H9 (cell line): ENCODE data around the gene SNRNP70. TPM values are rescaled to one million over a fixed set of nuclear protein-coding genes. Genes with fewer than 3 reads are reported as not detected.

Source experiments
- DNase-seq: peaks from one replicate; pipeline ENCODE4 v3.0.0-alpha.2; 2017
- H2AFZ ChIP-seq: one replicate; pipeline ENCODE4 v1.6.1; 2013; ENCODE audit warnings: mild to moderate bottlenecking, low read length, control low read depth, moderate library complexity
- H2AK5ac ChIP-seq: 2 replicates; pipeline ENCODE4 v1.6.1; 2013; ENCODE audit warnings: low read length, control low read depth, mixed read lengths; ENCODE audit not compliant: insufficient read length
- H2BK120ac ChIP-seq: one replicate; pipeline ENCODE4 v1.6.1; 2013; ENCODE audit warnings: low read depth, mild to moderate bottlenecking, low read length, control low read depth, inconsistent platforms; ENCODE audit not compliant: poor library complexity, severe bottlenecking
- H2BK12ac ChIP-seq: 2 replicates; pipeline ENCODE4 v1.6.1; 2013; ENCODE audit warnings: low read length, control low read depth, mixed read lengths, low read depth; ENCODE audit not compliant: insufficient read length
- H2BK15ac ChIP-seq: 2 replicates; pipeline ENCODE4 v1.6.1; 2013; ENCODE audit warnings: low read depth, low read length, control low read depth
- H2BK20ac ChIP-seq: one replicate; pipeline ENCODE4 v1.6.1; 2013; ENCODE audit warnings: low read depth, mild to moderate bottlenecking, low read length, control low read depth, inconsistent platforms; ENCODE audit not compliant: poor library complexity, severe bottlenecking
- H2BK5ac ChIP-seq: 2 replicates; pipeline ENCODE4 v1.6.1; 2013; ENCODE audit warnings: low read length, control low read depth, mixed read lengths; ENCODE audit not compliant: insufficient read length
- H3K14ac ChIP-seq: 2 replicates; pipeline ENCODE4 v1.6.1; 2013; ENCODE audit warnings: low read length, control low read depth; ENCODE audit not compliant: insufficient read depth
- H3K18ac ChIP-seq: 2 replicates; pipeline ENCODE4 v1.6.1; 2013; ENCODE audit warnings: low read depth, mild to moderate bottlenecking, mixed read lengths, low read length, control low read depth; ENCODE audit not compliant: insufficient read length
- H3K23ac ChIP-seq: 2 replicates; pipeline ENCODE4 v1.6.1; 2013; ENCODE audit warnings: low read length, control low read depth, mixed read lengths, low read depth; ENCODE audit not compliant: insufficient read length
- H3K23me2 ChIP-seq: 2 replicates; pipeline ENCODE4 v1.6.1; 2013; ENCODE audit warnings: low read depth, mild to moderate bottlenecking, mixed read lengths, low read length, control low read depth; ENCODE audit not compliant: insufficient read length, poor library complexity, severe bottlenecking
- H3K27ac ChIP-seq: 2 replicates; pipeline ENCODE4 v1.5.1; 2013; ENCODE audit warnings: low read length, control low read depth, mixed read lengths, low read depth; ENCODE audit not compliant: insufficient read length
- H3K27me3 ChIP-seq: 2 replicates; pipeline ENCODE4 v1.6.1; 2013; ENCODE audit warnings: low read length, control low read depth, inconsistent platforms; ENCODE audit not compliant: insufficient read depth
- H3K4ac ChIP-seq: 2 replicates; pipeline ENCODE4 v1.6.1; 2013; ENCODE audit warnings: low read depth, mild to moderate bottlenecking, control low read depth, inconsistent platforms, low read length, moderate library complexity
- H3K4me1 ChIP-seq: 2 replicates; pipeline ENCODE4 v1.6.1; 2013; ENCODE audit warnings: low read length, control low read depth, inconsistent platforms; ENCODE audit not compliant: insufficient read depth
- H3K4me2 ChIP-seq: 2 replicates; pipeline ENCODE4 v1.6.1; 2013; ENCODE audit warnings: low read length, control low read depth, mixed read lengths; ENCODE audit not compliant: insufficient read length, insufficient read depth
- H3K56ac ChIP-seq: 2 replicates; pipeline ENCODE4 v1.6.1; 2013; ENCODE audit warnings: low read depth, mild to moderate bottlenecking, mixed read lengths, low read length, control low read depth; ENCODE audit not compliant: insufficient read length
- H3K79me1 ChIP-seq: 2 replicates; pipeline ENCODE4 v1.6.1; 2013; ENCODE audit warnings: low read depth, mild to moderate bottlenecking, moderate library complexity, low read length, control low read depth, inconsistent platforms; ENCODE audit not compliant: insufficient read depth, poor library complexity, severe bottlenecking
- H3K79me2 ChIP-seq: 2 replicates; pipeline ENCODE4 v1.6.1; 2013; ENCODE audit warnings: low read length, control low read depth, inconsistent platforms; ENCODE audit not compliant: insufficient read depth
- H3K9ac ChIP-seq: 2 replicates; pipeline ENCODE4 v1.6.1; 2013; ENCODE audit warnings: low read length, control low read depth, mixed read lengths; ENCODE audit not compliant: insufficient read length; ENCODE audit errors: extremely low read depth
- H3K9me3 ChIP-seq: one replicate; pipeline ENCODE4 v1.6.1; 2013; ENCODE audit warnings: low read depth, low read length, inconsistent platforms; ENCODE audit not compliant: control insufficient read depth
- H3T11ph ChIP-seq: one replicate; pipeline ENCODE4 v1.6.1; 2013; ENCODE audit warnings: mild to moderate bottlenecking, low read length, control low read depth, inconsistent platforms
- H4K20me1 ChIP-seq: one replicate; pipeline ENCODE4 v1.6.1; 2013; ENCODE audit not compliant: control insufficient read depth, insufficient read length, insufficient read depth
- H4K5ac ChIP-seq: 2 replicates; pipeline ENCODE4 v1.6.1; 2013; ENCODE audit warnings: low read depth, mild to moderate bottlenecking, mixed read lengths, low read length, control low read depth; ENCODE audit not compliant: insufficient read length
- H4K8ac ChIP-seq: replicated peaks from 2 replicates; pipeline ENCODE4 v1.6.1; 2013; ENCODE audit warnings: low read length, control low read depth, mixed read lengths, low read depth; ENCODE audit not compliant: insufficient read length
- H4K91ac ChIP-seq: 2 replicates; pipeline ENCODE4 v1.6.1; 2013; ENCODE audit warnings: low read depth, mild to moderate bottlenecking, moderate library complexity, mixed read lengths, low read length, control low read depth; ENCODE audit not compliant: insufficient read length
- H3K27ac Mint-ChIP-seq, 3 experiments: 2 replicates in 2 of 3; 3 replicates in 1 of 3; pipeline ENCODE4 v1.8.0; 2020 to 2021; ENCODE audit warnings: mixed read lengths in 3 of 3, mild to moderate bottlenecking in 1 of 3, moderate library complexity in 1 of 3
- H3K27me3 Mint-ChIP-seq: 2 replicates; pipeline ENCODE4 v1.8.0; 2021; ENCODE audit warnings: low read depth, mild to moderate bottlenecking, moderate library complexity, mixed read lengths
- H3K36me3 Mint-ChIP-seq, 3 experiments: 2 replicates in 2 of 3; 3 replicates in 1 of 3; pipeline ENCODE4 v1.8.0; 2020 to 2021; ENCODE audit warnings: low read depth in 3 of 3, mixed read lengths in 3 of 3; ENCODE audit not compliant: insufficient read depth in 1 of 3
- H3K4me1 Mint-ChIP-seq, 2 experiments: 2 replicates each; pipeline ENCODE4 v1.8.0; 2020; ENCODE audit warnings: mixed read lengths in 2 of 2
- H3K4me3 Mint-ChIP-seq, 2 experiments: 2 replicates in 1 of 2; 3 replicates in 1 of 2; pipeline ENCODE4 v1.8.0; 2020 to 2021; ENCODE audit warnings: mild to moderate bottlenecking in 2 of 2, mixed read lengths in 2 of 2, moderate library complexity in 1 of 2
- H3K9me3 Mint-ChIP-seq, 2 experiments: 2 replicates in 1 of 2; 3 replicates in 1 of 2; pipeline ENCODE4 v1.8.0; 2020; ENCODE audit warnings: mild to moderate bottlenecking in 2 of 2, mixed read lengths in 2 of 2, moderate library complexity in 1 of 2
- WGBS: extraction: QIAGEN DNeasy Blood & Tissue Kit; methylation state at CpG from one replicate; pipeline ENCODE4 v1.1.7; 2013; ENCODE audit warnings: missing lambda C conversion rate, low lambda C conversion rate, mixed read lengths; ENCODE audit not compliant: insufficient read length; ENCODE audit errors: extremely low coverage; 5-methylcytosine and 5-hydroxymethylcytosine counted together
- total RNA-seq: library from RNA; stranded (reverse); gene quantifications from 2 replicates; pipeline ENCODE4 v1.2.1, GENCODE V29; 2021
- TF ChIP-seq, protein P1 (sequence below): fragments of 200-600 bp; sonication (generic); conservative IDR thresholded peaks from 3 replicates; pipeline ENCODE4 v1.8.0; 2021; ENCODE audit warnings: antibody characterized with exemption, mild to moderate bottlenecking

The SNRNP70 gene
- total RNA-seq, 1 experiment from 2014 or later = 295 TPM

DNA sequence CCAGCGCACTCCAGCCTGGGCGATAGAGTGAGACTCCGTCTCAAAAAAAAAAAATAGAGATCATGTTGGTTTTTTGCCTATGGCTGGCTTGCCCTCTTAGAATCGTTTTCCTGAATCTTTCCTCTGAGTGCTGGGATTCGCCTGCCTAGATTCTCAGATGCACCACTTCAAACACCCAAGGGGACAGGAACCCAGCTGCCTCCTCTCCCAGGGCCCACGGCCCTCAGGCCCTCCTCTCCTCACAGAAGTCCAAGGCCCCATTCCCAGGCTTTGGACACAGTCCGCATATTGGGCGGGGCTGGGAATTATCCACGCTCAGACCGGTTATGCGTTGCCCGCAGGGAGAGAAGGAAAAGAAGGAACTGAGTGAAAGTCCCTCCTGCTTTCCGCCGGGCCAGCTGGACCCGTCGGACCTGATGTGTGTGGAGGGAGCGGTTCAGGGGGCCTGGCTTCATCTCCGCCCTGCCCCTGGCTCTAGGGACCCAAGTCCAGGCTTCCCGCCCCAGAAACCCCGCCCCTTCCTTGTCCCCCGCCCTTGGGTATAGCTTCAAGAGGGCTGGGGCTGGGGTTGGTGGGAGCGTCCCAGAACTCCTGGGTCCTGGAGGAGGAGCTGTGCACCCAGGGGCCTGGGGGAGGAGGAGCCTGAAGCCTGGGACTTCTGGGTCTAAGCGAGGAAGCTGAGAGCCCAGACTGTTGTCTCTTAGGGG lies 39.9 kb downstream of the SNRNP70 start:
- no peak overlapping the region for H3K14ac ChIP-seq
- H3K4me1 ChIP-seq = peaks cover 4% of the 10 kb centered on the region; the same call in 1 of the 2 replicates
- no peak overlapping the region for H2BK15ac ChIP-seq
- H4K8ac ChIP-seq = no peak overlapping the region
- H4K5ac ChIP-seq = no peak overlapping the region
- H3K4ac ChIP-seq = no peak overlapping the region
- no peaks in the 10 kb centered on the region for H3K79me2 ChIP-seq
- no peak overlapping the region for H2BK20ac ChIP-seq
- peaks cover 9% of the 10 kb centered on the region; the same call in 1 of the 2 replicates for H3K27me3 ChIP-seq
- peaks cover 30% of the 10 kb centered on the region for H3K27me3 Mint-ChIP-seq
- WGBS = no CpG with 5 or more reads among the region's 23 CpGs
- H3K56ac ChIP-seq = no peak overlapping the region
- H2BK120ac ChIP-seq = no peak overlapping the region
- no peak overlapping the region for H3K9ac ChIP-seq
- no peaks in the 10 kb centered on the region; a peak in 1 of 5 replicates for H3K9me3 Mint-ChIP-seq
- H3T11ph ChIP-seq = no peak overlapping the region
- peak overlapping the region; percentile 42 for H3K4me2 ChIP-seq
- H3K79me1 ChIP-seq = no peaks in the 10 kb centered on the region
- H3K4me1 Mint-ChIP-seq = peaks cover 25 to 37% of the 10 kb centered on the region in 2 experiments
- no peak overlapping the region for H2AFZ ChIP-seq
- peaks cover 8% of the 10 kb centered on the region for H3K23me2 ChIP-seq
- H4K91ac ChIP-seq = no peak overlapping the region
- H4K20me1 ChIP-seq = no peaks in the 10 kb centered on the region
- no peak overlapping the region for H3K18ac ChIP-seq
- peak; percentile 82 for DNase-seq
- TF ChIP-seq, protein P1, sequence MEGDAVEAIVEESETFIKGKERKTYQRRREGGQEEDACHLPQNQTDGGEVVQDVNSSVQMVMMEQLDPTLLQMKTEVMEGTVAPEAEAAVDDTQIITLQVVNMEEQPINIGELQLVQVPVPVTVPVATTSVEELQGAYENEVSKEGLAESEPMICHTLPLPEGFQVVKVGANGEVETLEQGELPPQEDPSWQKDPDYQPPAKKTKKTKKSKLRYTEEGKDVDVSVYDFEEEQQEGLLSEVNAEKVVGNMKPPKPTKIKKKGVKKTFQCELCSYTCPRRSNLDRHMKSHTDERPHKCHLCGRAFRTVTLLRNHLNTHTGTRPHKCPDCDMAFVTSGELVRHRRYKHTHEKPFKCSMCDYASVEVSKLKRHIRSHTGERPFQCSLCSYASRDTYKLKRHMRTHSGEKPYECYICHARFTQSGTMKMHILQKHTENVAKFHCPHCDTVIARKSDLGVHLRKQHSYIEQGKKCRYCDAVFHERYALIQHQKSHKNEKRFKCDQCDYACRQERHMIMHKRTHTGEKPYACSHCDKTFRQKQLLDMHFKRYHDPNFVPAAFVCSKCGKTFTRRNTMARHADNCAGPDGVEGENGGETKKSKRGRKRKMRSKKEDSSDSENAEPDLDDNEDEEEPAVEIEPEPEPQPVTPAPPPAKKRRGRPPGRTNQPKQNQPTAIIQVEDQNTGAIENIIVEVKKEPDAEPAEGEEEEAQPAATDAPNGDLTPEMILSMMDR = no peak
- peak overlapping the region in 1 of 3 experiments; percentile 77; a peak in 1 of 7 replicates for H3K27ac Mint-ChIP-seq
- H3K27ac ChIP-seq = no peak overlapping the region
- peak overlapping the region; percentile 34 to 56; a peak in 4 of 5 replicates for H3K4me3 Mint-ChIP-seq
- H3K23ac ChIP-seq = no peak overlapping the region
- H2AK5ac ChIP-seq = no peak overlapping the region
- no peak overlapping the region for H2BK12ac ChIP-seq
- no peak overlapping the region for H2BK5ac ChIP-seq
- no peaks in the 10 kb centered on the region for H3K9me3 ChIP-seq
- H3K36me3 Mint-ChIP-seq = peaks cover 3 to 4% (median 4%) of the 10 kb centered on the region in 3 experiments; a peak in 3 of 7 replicates
